Body of pancreas (tissue), 4 donors: ENCODE data around the gene RAD51B. TPM values are rescaled to one million over a fixed set of nuclear protein-coding genes. Genes with fewer than 3 reads are reported as not detected.

Experiments used
- ATAC-seq: fragments of 150-250 bp; one replicate; pipeline ENCODE4 v1.9.1; 2016
- DNase-seq, 4 donors: peaks; one replicate each; pipeline ENCODE4 v3.0.0-alpha.2; 2019
- H3K27ac ChIP-seq, 4 donors: fragments of 200-600 bp; sonication (generic); 1 replicate in 3 of 4; 2 replicates in 1 of 4; pipeline versions ENCODE4 v1.5.1 to v1.6.1; 2016 to 2019; ENCODE audit warnings: mild to moderate bottlenecking in 1 of 4, mixed read lengths in 1 of 4, moderate library complexity in 1 of 4
- H3K27me3 ChIP-seq, 2 donors: fragments of 200-600 bp; sonication (generic); one replicate each; pipeline ENCODE4 v1.6.0; 2016; ENCODE audit warnings: mild to moderate bottlenecking in 1 of 2
- H3K36me3 ChIP-seq, 2 donors: fragments of 200-600 bp; sonication (generic); replicated peaks in 1 of 2; 2 replicates each; pipeline ENCODE4 v1.5.1; 2016; ENCODE audit warnings: low read depth in 2 of 2; ENCODE audit not compliant: insufficient read depth in 1 of 2
- H3K4me1 ChIP-seq: fragments of 200-600 bp; sonication (generic); one replicate; pipeline ENCODE4 v1.6.0; 2016
- H3K4me3 ChIP-seq, 2 donors: fragments of 200-600 bp; sonication (generic); 1 replicate in 1 of 2; 2 replicates in 1 of 2; pipeline ENCODE4 v1.5.1; 2016 to 2019
- H3K9me3 ChIP-seq, 3 donors: fragments of 200-600 bp; sonication (generic); 1 replicate in 2 of 3; 2 replicates in 1 of 3; pipeline ENCODE4 v1.5.1; 2016
- CTCF ChIP-seq, 7 experiments: fragments of 450-650 bp in 4 of 7; fragments of 200-600 bp in 3 of 7; sonication (generic) in 3 of 7; IDR thresholded peaks; one replicate each; pipeline ENCODE4 v1.5.1; 2016 to 2019; ENCODE audit warnings: antibody characterized with exemption in 7 of 7
- POLR2A ChIP-seq, 3 donors: fragments of 450-650 bp; IDR thresholded peaks; one replicate each; pipeline ENCODE4 v1.6.1; 2016; ENCODE audit warnings: antibody characterized with exemption in 3 of 3, mild to moderate bottlenecking in 2 of 3
- WGBS, 2 donors: methylation state at CpG; one replicate each; pipeline ENCODE4 v1.1.5; 2017; 5-methylcytosine and 5-hydroxymethylcytosine counted together
- intact Hi-C: fragments of 100-400 bp; cut with DNase I; formaldehyde crosslinking; loops from one replicate; pipeline ENCODE4 v1.15.1; 2023
- total RNA-seq, 2 donors: library from RNA; depleted of rRNA; stranded (reverse); fragments of >200 nt; gene quantifications; one replicate each; pipeline ENCODE4 v1.1.0, GENCODE V29; 2016

The RAD51B gene
- total RNA-seq, 2 donors from 2014 or later = 12.2 to 29.6 TPM

- peaks cover 44% of the 10 kb centered on the region for H3K4me1 ChIP-seq
- no peaks in the 10 kb centered on the region for H3K9me3 ChIP-seq
Observed at GRCh38 chr14:68632054-68632895, 812.7 kb downstream of the RAD51B start.

GRCh38 chr14:68633131-68633991 lies 813.8 kb downstream of the RAD51B start:
- DNase-seq = no peak
- WGBS, 2 donors = 55 to 66% methylated on average over 15 of the region's 15 CpGs
- H3K4me3 ChIP-seq = no peak overlapping the region
- H3K9me3 ChIP-seq = no peaks in the 10 kb centered on the region
- intact Hi-C loops = no loop called here
- H3K27me3 ChIP-seq = no peaks in the 10 kb centered on the region
- H3K27ac ChIP-seq = peak overlapping the region in 3 of 4 donors; percentile 6 to 37 (median 7)
- H3K36me3 ChIP-seq = no peaks in the 10 kb centered on the region
- H3K4me1 ChIP-seq = peaks cover 33% of the 10 kb centered on the region
- ATAC-seq = no peak
- TF ChIP-seq CTCF (IDR thresholded peaks at IDR 0.05) (no peak), POLR2A (IDR thresholded peaks at IDR 0.05) (no peak)

More at GRCh38 chr14:68632054-68632895, 812.7 kb downstream of the RAD51B start:
- Histone ChIP-seq H3K27me3 (no peaks in the 10 kb centered on the region), H3K36me3 (no peaks in the 10 kb centered on the region), H3K4me3 (no peak overlapping the region), H3K27ac (no peak overlapping the region)
- DNase-seq (no peak), ATAC-seq (no peak)
- TF ChIP-seq CTCF (IDR thresholded peaks at IDR 0.05) (no peak), POLR2A (IDR thresholded peaks at IDR 0.05) (no peak)
- intact Hi-C loops = no loop called here
- WGBS, 2 donors = 94 to 95% methylated on average over 19 of the region's 19 CpGs

- intact Hi-C loops = no loop called here
- H3K27ac ChIP-seq = no peak overlapping the region
- ATAC-seq (no peak), DNase-seq (no peak)
- 89 to 92% methylated on average over 9 of the region's 9 CpGs for WGBS, 2 donors
- H3K36me3 ChIP-seq = no peaks in the 10 kb centered on the region
- peaks cover 23% of the 10 kb centered on the region for H3K4me1 ChIP-seq
- no peak overlapping the region for H3K4me3 ChIP-seq
- TF ChIP-seq CTCF (IDR thresholded peaks at IDR 0.05) = no peak
- no peak for TF ChIP-seq POLR2A (IDR thresholded peaks at IDR 0.05)
- no peaks in the 10 kb centered on the region for H3K27me3 ChIP-seq
- H3K9me3 ChIP-seq = no peaks in the 10 kb centered on the region
Observed at GRCh38 chr14:68634332-68634731, 814.8 kb downstream of the RAD51B start.

GRCh38 chr14:68634874-68635595 lies 815.5 kb downstream of the RAD51B start:
- peaks cover 16% of the 10 kb centered on the region for H3K4me1 ChIP-seq

More at GRCh38 chr14:68634874-68635595, 815.5 kb downstream of the RAD51B start:
- 91% methylated on average over 5 of the region's 5 CpGs for WGBS, 2 donors
- no peak overlapping the region for H3K4me3 ChIP-seq
- no peaks in the 10 kb centered on the region for H3K9me3 ChIP-seq
- no peak overlapping the region for H3K27ac ChIP-seq
- ATAC-seq (no peak), DNase-seq (no peak)
- no peaks in the 10 kb centered on the region for H3K27me3 ChIP-seq
- intact Hi-C loops = no loop called here
- no peaks in the 10 kb centered on the region for H3K36me3 ChIP-seq
- TF ChIP-seq POLR2A (IDR thresholded peaks at IDR 0.05) (no peak), CTCF (IDR thresholded peaks at IDR 0.05) (no peak)
